ENCODE results near the gene PHF21A.

Gene PHF21A

DNA sequence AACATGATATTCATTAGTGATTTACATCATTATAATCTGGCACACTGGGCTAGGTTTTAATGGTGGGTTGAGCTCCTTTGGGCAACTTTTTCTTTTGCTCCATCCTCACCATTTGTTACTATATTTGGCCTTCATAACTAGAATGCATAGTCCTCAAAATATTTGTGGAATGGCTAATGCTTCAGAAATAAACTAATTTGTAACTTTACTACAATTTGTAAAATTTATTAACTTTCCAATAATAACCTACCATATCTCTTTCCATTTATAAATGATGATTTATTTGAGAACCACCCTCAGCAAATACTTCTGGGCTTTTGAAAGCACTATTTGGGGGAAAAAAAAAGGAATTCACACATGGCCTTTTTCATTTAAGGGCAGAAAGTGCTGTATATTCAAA is 119.1 kb downstream of the PHF21A start:
- H3K36me3 ChIP-seq, result peaks cover 6% of the 10 kb centered on the region
- TF ChIP-seq, protein P1, sequence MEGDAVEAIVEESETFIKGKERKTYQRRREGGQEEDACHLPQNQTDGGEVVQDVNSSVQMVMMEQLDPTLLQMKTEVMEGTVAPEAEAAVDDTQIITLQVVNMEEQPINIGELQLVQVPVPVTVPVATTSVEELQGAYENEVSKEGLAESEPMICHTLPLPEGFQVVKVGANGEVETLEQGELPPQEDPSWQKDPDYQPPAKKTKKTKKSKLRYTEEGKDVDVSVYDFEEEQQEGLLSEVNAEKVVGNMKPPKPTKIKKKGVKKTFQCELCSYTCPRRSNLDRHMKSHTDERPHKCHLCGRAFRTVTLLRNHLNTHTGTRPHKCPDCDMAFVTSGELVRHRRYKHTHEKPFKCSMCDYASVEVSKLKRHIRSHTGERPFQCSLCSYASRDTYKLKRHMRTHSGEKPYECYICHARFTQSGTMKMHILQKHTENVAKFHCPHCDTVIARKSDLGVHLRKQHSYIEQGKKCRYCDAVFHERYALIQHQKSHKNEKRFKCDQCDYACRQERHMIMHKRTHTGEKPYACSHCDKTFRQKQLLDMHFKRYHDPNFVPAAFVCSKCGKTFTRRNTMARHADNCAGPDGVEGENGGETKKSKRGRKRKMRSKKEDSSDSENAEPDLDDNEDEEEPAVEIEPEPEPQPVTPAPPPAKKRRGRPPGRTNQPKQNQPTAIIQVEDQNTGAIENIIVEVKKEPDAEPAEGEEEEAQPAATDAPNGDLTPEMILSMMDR (IDR thresholded peaks at IDR 0.05), result no peak
- H3K4me3 ChIP-seq (ENCODE audit: low read depth in 1 of 2, low read length in 1 of 2), result no peak overlapping the region
- H3K27ac ChIP-seq, result no peak overlapping the region
- no peaks in the 10 kb centered on the region for H3K9me3 ChIP-seq
- H3K27me3 ChIP-seq, result no peaks in the 10 kb centered on the region
- peaks cover 7% of the 10 kb centered on the region in 2 experiments for H3K4me1 ChIP-seq (ENCODE audit: control insufficient read depth in 1 of 2, insufficient read depth in 1 of 2, low read depth in 1 of 2, low read length in 1 of 2)

DNA sequence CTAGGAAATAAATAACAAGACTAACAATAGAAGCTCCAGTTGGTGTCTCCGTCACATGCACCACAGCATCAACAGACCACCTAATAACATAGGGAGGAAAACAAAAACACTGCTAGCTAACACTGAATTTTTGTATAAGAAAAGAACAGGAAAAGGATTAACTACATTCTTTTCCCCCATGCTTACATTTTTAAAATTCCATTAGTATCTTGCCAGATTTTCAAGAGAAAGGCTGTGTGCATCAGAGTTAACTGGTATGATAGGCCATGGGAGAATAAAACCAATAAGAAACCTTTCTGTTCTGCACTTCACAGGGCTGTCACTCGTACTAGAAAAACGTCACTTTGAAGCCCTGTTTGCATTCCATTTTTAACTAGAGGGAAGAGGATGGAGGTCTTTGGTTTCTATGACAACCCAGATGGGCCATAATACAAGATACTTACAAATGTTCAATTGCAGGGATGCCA is 119.8 kb downstream of the PHF21A start:
- TF ChIP-seq, protein P1 (IDR thresholded peaks at IDR 0.05), result no peak
- Histone ChIP-seq H3K27me3 (no peaks in the 10 kb centered on the region), H3K36me3 (peaks cover 6% of the 10 kb centered on the region), H3K27ac (no peak overlapping the region), H3K9me3 (no peaks in the 10 kb centered on the region), H3K4me1 (ENCODE audit: control insufficient read depth in 1 of 2, insufficient read depth in 1 of 2, low read depth in 1 of 2, low read length in 1 of 2) (peaks cover 7% of the 10 kb centered on the region in 2 experiments), H3K4me3 (ENCODE audit: low read depth in 1 of 2, low read length in 1 of 2) (no peak overlapping the region)

DNA sequence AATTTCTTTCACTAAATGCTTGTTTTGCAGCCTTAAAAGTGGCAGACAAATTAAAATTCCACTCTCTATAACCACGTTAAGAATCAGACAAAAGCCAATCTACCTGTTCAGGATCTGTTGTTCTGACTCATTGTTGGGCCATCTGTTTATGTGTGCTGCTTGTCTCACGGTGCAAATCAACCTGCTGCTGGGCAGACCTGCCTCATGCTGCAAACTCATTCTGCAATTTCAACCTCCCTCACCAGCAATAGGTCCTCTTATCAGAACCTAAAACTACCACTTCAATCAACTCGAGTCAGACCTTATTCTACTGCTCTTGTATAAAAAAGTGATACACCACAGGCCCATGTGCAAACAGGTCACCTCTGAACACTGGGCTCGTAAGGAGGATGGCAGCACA is 123.7 kb downstream of the PHF21A start:
- Histone ChIP-seq H3K4me3 (ENCODE audit: low read depth in 1 of 2, low read length in 1 of 2) (no peak overlapping the region), H3K27me3 (no peaks in the 10 kb centered on the region), H3K4me1 (ENCODE audit: control insufficient read depth in 1 of 2, insufficient read depth in 1 of 2, low read depth in 1 of 2, low read length in 1 of 2) (no peaks in the 10 kb centered on the region), H3K27ac (no peak overlapping the region), H3K36me3 (peaks cover 6% of the 10 kb centered on the region), H3K9me3 (no peaks in the 10 kb centered on the region)
- TF ChIP-seq, protein P1 (IDR thresholded peaks at IDR 0.05), result no peak

DNA sequence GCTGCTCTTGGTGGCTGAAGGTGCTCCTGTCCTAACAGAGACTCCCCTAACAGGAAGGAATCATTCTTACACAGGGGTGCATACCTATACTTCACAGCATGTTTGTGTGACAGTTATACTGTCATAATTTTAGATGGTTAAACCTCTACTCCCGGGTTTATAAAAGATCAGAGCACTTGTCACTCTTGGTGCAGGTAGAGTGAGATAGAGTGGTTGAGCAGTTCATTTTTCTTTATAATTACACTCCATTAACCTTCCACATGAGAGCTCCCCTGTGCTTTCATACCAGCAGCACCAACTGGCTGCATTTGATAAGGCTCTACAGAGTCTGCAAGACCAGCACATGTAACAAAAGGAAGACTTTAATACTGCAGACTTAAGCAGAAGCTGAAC is 125.9 kb downstream of the PHF21A start:
- Histone ChIP-seq H3K27me3 (no peaks in the 10 kb centered on the region), H3K36me3 (peaks cover 6% of the 10 kb centered on the region), H3K27ac (no peak overlapping the region), H3K4me3 (ENCODE audit: low read depth in 1 of 2, low read length in 1 of 2) (no peak overlapping the region), H3K4me1 (ENCODE audit: control insufficient read depth in 1 of 2, insufficient read depth in 1 of 2, low read depth in 1 of 2, low read length in 1 of 2) (no peaks in the 10 kb centered on the region), H3K9me3 (no peaks in the 10 kb centered on the region)
- TF ChIP-seq, protein P1 (IDR thresholded peaks at IDR 0.05), result no peak

DNA sequence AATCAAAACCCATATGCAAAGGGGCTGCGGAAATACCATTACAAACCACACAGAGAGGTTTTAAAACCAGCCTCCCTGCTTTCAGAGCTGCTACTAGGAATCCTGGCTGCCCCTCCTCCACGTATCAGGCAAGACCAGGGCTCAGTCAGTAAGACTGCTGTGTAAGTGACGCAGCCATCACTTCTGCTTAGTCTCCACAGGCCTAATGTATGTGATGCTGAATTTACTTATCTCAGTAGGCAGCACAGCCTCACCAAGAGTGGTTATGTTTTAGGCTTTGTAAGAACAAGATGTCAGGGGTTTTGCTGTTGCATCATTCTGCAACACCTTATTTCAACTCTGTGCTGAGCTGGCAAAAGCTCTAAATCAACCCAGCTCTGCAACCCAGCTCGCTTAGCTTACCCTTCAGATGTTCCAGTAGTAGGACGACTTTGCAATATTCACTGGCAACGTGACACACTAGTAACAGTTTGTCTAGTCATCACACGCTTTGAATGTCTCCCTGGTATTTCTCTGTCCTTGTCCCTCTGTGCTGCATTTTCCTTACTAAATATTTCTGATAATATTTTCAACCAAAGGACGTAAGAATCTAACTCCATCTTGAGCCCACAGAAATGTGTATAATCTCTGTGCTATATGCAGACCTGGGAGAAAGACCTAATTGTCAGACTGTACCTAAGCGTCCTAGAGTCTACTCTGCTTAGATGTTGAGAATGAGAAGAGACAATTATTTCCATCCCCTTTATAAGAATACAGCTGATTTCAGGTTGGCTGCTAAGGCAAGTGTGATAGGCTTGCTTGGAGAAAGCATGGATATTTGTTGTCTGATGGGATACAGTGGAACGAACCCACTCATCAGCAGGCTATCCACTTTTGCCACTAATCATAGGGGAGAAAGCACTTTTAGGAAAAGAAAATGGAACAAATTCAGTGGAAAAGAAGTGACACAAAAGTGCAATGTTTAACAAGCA is 126.6 kb downstream of the PHF21A start:
- Histone ChIP-seq H3K4me1 (ENCODE audit: control insufficient read depth in 1 of 2, insufficient read depth in 1 of 2, low read depth in 1 of 2, low read length in 1 of 2) (no peaks in the 10 kb centered on the region), H3K9me3 (no peaks in the 10 kb centered on the region), H3K27me3 (no peaks in the 10 kb centered on the region), H3K36me3 (peaks cover 2% of the 10 kb centered on the region), H3K27ac (no peak overlapping the region), H3K4me3 (ENCODE audit: low read depth in 1 of 2, low read length in 1 of 2) (no peak overlapping the region)
- TF ChIP-seq, protein P1 (IDR thresholded peaks at IDR 0.05), result no peak

Measured in neutrophil (primary cell).